A549 (cell line): Measurements from ENCODE around the gene ADAMTS13. TPM values are rescaled to one million over a fixed set of nuclear protein-coding genes. Genes with fewer than 3 reads are reported as not detected.

Source experiments
- ATAC-seq, 2 experiments: fragments of 200-7000 bp in 1 of 2; fragments of >200 bp in 1 of 2; cut with Nextera tagmentation in 1 of 2; cut with Tn5 transposase in 1 of 2; 3 replicates each; pipeline versions ENCODE4 v1.8.0 to v1.9.1; 2018 to 2020; ENCODE audit warnings: mild to moderate bottlenecking in 1 of 2, moderate library complexity in 1 of 2
- CTCF ChIA-PET: fragments of 300-600 bp; sonication (Branson Sonifier 250); formaldehyde crosslinking; extraction: SDS; loops from one replicate; lab custom pipeline; 2021; ENCODE audit warnings: antibody characterized with exemption, inconsistent platforms; lab: Yijun Ruan, JAX
- POLR2A ChIA-PET: fragments of 350-600 bp; formaldehyde crosslinking; extraction: SDS; loops from one replicate; lab custom pipeline; 2021; ENCODE audit warnings: antibody characterized with exemption, inconsistent platforms; lab: Yijun Ruan, JAX
- DNase-seq, 2 experiments: peaks; one replicate each; pipeline versions ENCODE4 v3.0.0 to v3.0.0-alpha.2; 2011 to 2016; ENCODE audit warnings: low read depth in 1 of 2, low spot score in 1 of 2
- FAIRE-seq: peaks from 2 replicates; lab custom pipeline; 2011; peaks lifted over from hg19 to GRCh38; lab: Jason Lieb, UNC
- H3K27ac ChIP-seq, 2 experiments: fragments of >200 bp; sonication (Bioruptor Twin); formaldehyde crosslinking; 3 replicates each; pipeline ENCODE4 v1.5.1; 2016 to 2017
- H3K4me1 ChIP-seq: fragments of >200 bp; sonication (Bioruptor Twin); formaldehyde crosslinking; 3 replicates; pipeline ENCODE4 v1.6.1; 2016
- H3K4me2 ChIP-seq: fragments of >200 bp; sonication (Bioruptor Twin); formaldehyde crosslinking; 3 replicates; pipeline ENCODE4 v1.6.1; 2016
- H3K4me3 ChIP-seq: fragments of >200 bp; sonication (Bioruptor Twin); formaldehyde crosslinking; 3 replicates; pipeline ENCODE4 v1.5.1; 2016
- H3K9me3 ChIP-seq: fragments of >200 bp; sonication (Bioruptor Twin); formaldehyde crosslinking; 3 replicates; pipeline ENCODE4 v1.6.1; 2016
- ATOH8 ChIP-seq: fragments of 250-450 bp; sonication (Bioruptor Pico); IDR thresholded peaks from 2 replicates; pipeline ENCODE4 v1.5.0; 2020; ENCODE audit warnings: low read depth, mild to moderate bottlenecking, moderate library complexity
- CBX8 ChIP-seq: fragments of 200-600 bp; sonication (generic); IDR thresholded peaks from 2 replicates; pipeline ENCODE4 v1.6.1; 2016
- CEBPB ChIP-seq, 2 experiments: fragments of >200 bp in 1 of 2; sonication (Bioruptor Twin) in 1 of 2; formaldehyde crosslinking in 1 of 2; IDR thresholded peaks; 2 replicates each; pipeline ENCODE4 v1.6.1; 2012 to 2016
- CHD4 ChIP-seq: fragments of 200-600 bp; sonication (generic); IDR thresholded peaks from 2 replicates; pipeline ENCODE4 v1.6.1; 2016; ENCODE audit warnings: antibody characterized with exemption, mild to moderate bottlenecking, borderline replicate concordance
- CTCF ChIP-seq: fragments of >200 bp; sonication (Bioruptor Twin); formaldehyde crosslinking; IDR thresholded peaks from 3 replicates; pipeline ENCODE4 v1.5.1; 2016
- EHF ChIP-seq: fragments of 250-450 bp; sonication (Bioruptor Pico); IDR thresholded peaks from 2 replicates; pipeline ENCODE4 v1.5.0; 2020; ENCODE audit warnings: mild to moderate bottlenecking
- EHMT2 ChIP-seq: fragments of 200-600 bp; sonication (generic); IDR thresholded peaks from 2 replicates; pipeline ENCODE4 v1.6.1; 2016; ENCODE audit warnings: antibody characterized with exemption, low read depth, mild to moderate bottlenecking, moderate library complexity
- ESRRA ChIP-seq: fragments of 150-350 bp; IDR thresholded peaks from 2 replicates; pipeline ENCODE4 v1.6.1; 2014; ENCODE audit warnings: mild to moderate bottlenecking, low read length, borderline replicate concordance
- FOXS1 ChIP-seq: fragments of 250-450 bp; sonication (Bioruptor Pico); IDR thresholded peaks from 2 replicates; pipeline ENCODE4 v1.5.0; 2020; ENCODE audit warnings: mild to moderate bottlenecking, moderate library complexity
- JUN ChIP-seq, 2 experiments: fragments of >200 bp; sonication (Bioruptor Twin); formaldehyde crosslinking; IDR thresholded peaks; 2 replicates in 1 of 2; 3 replicates in 1 of 2; pipeline ENCODE4 v1.6.1; 2016 to 2017
- JUNB ChIP-seq: fragments of >200 bp; sonication (Bioruptor Twin); formaldehyde crosslinking; IDR thresholded peaks from 2 replicates; pipeline ENCODE4 v1.6.1; 2016
- KDM5A ChIP-seq: fragments of 200-600 bp; sonication (generic); IDR thresholded peaks from 2 replicates; pipeline ENCODE4 v1.6.1; 2016; ENCODE audit warnings: antibody characterized with exemption, mild to moderate bottlenecking
- NFE2L2 ChIP-seq: fragments of 150-350 bp; conservative IDR thresholded peaks from 2 replicates; pipeline ENCODE4 v1.6.1; 2014; ENCODE audit warnings: low read length
- NR3C1 ChIP-seq: fragments of >200 bp; sonication (Bioruptor Twin); formaldehyde crosslinking; IDR thresholded peaks from 3 replicates; pipeline ENCODE4 v1.6.1; 2017
- RAD21 ChIP-seq, 2 experiments: fragments of >200 bp in 1 of 2; sonication (Bioruptor Twin) in 1 of 2; formaldehyde crosslinking in 1 of 2; IDR thresholded peaks in 1 of 2; conservative IDR thresholded peaks in 1 of 2; 2 replicates in 1 of 2; 3 replicates in 1 of 2; pipeline ENCODE4 v1.6.1; 2012 to 2018; ENCODE audit warnings: inconsistent platforms in 1 of 2
- RARB ChIP-seq: fragments of 250-450 bp; sonication (Bioruptor Pico); IDR thresholded peaks from 2 replicates; pipeline ENCODE4 v1.8.0; 2021; ENCODE audit warnings: mild to moderate bottlenecking, moderate library complexity
- REST ChIP-seq: fragments of 200-600 bp; sonication (generic); IDR thresholded peaks from 2 replicates; pipeline ENCODE4 v1.6.1; 2016; ENCODE audit warnings: antibody characterized with exemption, mild to moderate bottlenecking, moderate library complexity
- SMC3 ChIP-seq: fragments of >200 bp; sonication (Bioruptor Twin); formaldehyde crosslinking; IDR thresholded peaks from 3 replicates; pipeline ENCODE4 v1.6.1; 2018; ENCODE audit warnings: inconsistent platforms
- ZFP36 ChIP-seq: fragments of 450-650 bp; IDR thresholded peaks from 2 replicates; pipeline ENCODE4 v1.6.1; 2014; ENCODE audit warnings: borderline replicate concordance; ENCODE audit not compliant: partially characterized antibody
- WGBS: methylation state at CpG from one replicate; pipeline ENCODE4 v1.1.6; 2017; ENCODE audit errors: missing lambda C conversion rate; 5-methylcytosine and 5-hydroxymethylcytosine counted together
- polyA plus RNA-seq, 4 experiments: library from polyadenylated mRNA; depleted of rRNA in 3 of 4; stranded (reverse); fragments of >200 nt; fragmentation: RNase III in 1 of 4; extraction: RNeasy Plus Mini Kit Qiagen cat#74134 plus additional on column Dnase treatment in 1 of 4; gene quantifications; 2 replicates in 3 of 4; 3 replicates in 1 of 4; pipeline ENCODE4 v1.2.3, GENCODE V29; 2011 to 2017
- TF ChIP-seq, protein P1 (sequence below): IDR thresholded peaks from 2 replicates; pipeline ENCODE4 v1.6.1; 2012
- TF ChIP-seq, protein P2 (sequence below): IDR thresholded peaks from 2 replicates; pipeline ENCODE4 v1.6.1; 2012; ENCODE audit warnings: low read depth, borderline replicate concordance

Gene ADAMTS13
- polyA plus RNA-seq, 2 of the 4 experiments (the other 2 are of a cell fraction) = 0.80 to 0.98 TPM

DNA sequence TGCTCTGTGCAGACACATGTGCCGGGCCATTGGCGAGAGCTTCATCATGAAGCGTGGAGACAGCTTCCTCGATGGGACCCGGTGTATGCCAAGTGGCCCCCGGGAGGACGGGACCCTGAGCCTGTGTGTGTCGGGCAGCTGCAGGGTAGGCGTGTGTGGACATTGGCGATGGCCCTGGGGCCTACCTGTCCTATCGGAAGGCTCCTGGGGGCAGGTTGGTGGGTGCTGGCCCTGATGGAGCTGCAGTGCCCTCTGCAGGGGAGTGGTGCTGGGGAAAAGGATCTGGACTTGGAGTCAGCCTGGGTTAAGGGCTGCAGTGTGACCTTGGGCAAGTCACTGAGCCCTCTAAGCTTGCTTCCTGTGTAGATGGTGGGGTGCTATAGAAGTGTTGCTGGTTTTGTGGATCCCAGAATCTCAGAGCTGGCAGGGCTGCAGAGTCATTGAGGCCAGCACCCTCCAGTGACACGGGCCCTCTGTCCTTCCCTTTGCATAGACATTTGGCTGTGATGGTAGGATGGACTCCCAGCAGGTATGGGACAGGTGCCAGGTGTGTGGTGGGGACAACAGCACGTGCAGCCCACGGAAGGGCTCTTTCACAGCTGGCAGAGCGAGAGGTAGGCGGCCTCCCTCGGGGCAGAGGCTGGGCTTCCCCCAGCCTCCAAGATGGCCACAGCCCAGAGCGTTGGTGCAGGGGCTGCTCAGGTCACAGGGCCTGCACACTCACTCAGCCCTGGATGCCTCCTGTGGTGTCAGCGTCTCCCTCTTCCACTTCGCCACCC lies 15.8 kb downstream of the ADAMTS13 start:
- no peak overlapping the region for H3K4me2 ChIP-seq
- DNase-seq = peak in 1 of 2 experiments; percentile 46
- no peak overlapping the region for H3K4me3 ChIP-seq
- POLR2A ChIA-PET = no interaction called here
- H3K4me1 ChIP-seq = no peaks in the 10 kb centered on the region
- ATAC-seq = peak; percentile 52 to 88; a peak in 5 of 6 replicates
- H3K9me3 ChIP-seq = no peaks in the 10 kb centered on the region
- CTCF ChIA-PET = interaction anchor here (0.6 to 2.3 kb wide), 14 partner anchors 10 to 257 kb away, joined by 3 to 9 read pairs (median 4); partner anchors contain the start of genes SURF1 and SURF2
- TF ChIP-seq CTCF (peak; percentile 33), REST (peak; percentile 34; the same call in 1 of the 2 replicates), RAD21 (conservative IDR thresholded peaks at IDR 0.05 in 1 of 2, IDR thresholded peaks at IDR 0.05 in 1 of 2) (peak; percentile 44 to 65; a peak in 4 of 5 replicates), EHF (CRISPR knock-in tag) (no peak)
- TF ChIP-seq, all 56 proteins: peak for 3
- 54% methylated on average over 10 of the region's 20 CpGs for WGBS
- no peak overlapping the region for H3K27ac ChIP-seq
- no peak for FAIRE-seq

- H3K9me3 ChIP-seq = no peaks in the 10 kb centered on the region
- H3K27ac ChIP-seq = no peak overlapping the region
- ChIA-PET POLR2A (no interaction called here), CTCF (interaction anchor here (1.1 to 1.3 kb wide), 4 partner anchors 8 to 417 kb away, joined by 3 to 4 read pairs (median 3); no protein-coding TSS in a partner anchor)
- no peaks in the 10 kb centered on the region for H3K4me1 ChIP-seq
- no peak overlapping the region for H3K4me3 ChIP-seq
- TF ChIP-seq ESRRA = no peak
- no peak for TF ChIP-seq FOXS1 (CRISPR knock-in tag)
- TF ChIP-seq, protein P1, sequence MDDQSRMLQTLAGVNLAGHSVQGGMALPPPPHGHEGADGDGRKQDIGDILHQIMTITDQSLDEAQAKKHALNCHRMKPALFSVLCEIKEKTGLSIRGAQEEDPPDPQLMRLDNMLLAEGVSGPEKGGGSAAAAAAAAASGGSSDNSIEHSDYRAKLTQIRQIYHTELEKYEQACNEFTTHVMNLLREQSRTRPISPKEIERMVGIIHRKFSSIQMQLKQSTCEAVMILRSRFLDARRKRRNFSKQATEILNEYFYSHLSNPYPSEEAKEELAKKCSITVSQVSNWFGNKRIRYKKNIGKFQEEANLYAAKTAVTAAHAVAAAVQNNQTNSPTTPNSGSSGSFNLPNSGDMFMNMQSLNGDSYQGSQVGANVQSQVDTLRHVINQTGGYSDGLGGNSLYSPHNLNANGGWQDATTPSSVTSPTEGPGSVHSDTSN = no peak
- TF ChIP-seq CBX8 = no peak
- no peak for TF ChIP-seq CEBPB (IDR thresholded peaks at IDR 0.05)
- no peak for TF ChIP-seq CHD4
- TF ChIP-seq CTCF = no peak
- TF ChIP-seq NR3C1 = no peak
- TF ChIP-seq EHMT2 = no peak
- TF ChIP-seq, protein P2, sequence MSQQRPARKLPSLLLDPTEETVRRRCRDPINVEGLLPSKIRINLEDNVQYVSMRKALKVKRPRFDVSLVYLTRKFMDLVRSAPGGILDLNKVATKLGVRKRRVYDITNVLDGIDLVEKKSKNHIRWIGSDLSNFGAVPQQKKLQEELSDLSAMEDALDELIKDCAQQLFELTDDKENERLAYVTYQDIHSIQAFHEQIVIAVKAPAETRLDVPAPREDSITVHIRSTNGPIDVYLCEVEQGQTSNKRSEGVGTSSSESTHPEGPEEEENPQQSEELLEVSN = no peak
- no peak for TF ChIP-seq RARB (CRISPR knock-in tag)
- no peak for TF ChIP-seq JUN (IDR thresholded peaks at IDR 0.05)
- no peak for TF ChIP-seq ATOH8 (CRISPR knock-in tag)
- no peak for TF ChIP-seq KDM5A
- TF ChIP-seq ZFP36 = no peak
- no peak for TF ChIP-seq SMC3
- TF ChIP-seq NFE2L2 = no peak
- TF ChIP-seq JUNB = no peak
- no peak for FAIRE-seq
- no peak overlapping the region for H3K4me2 ChIP-seq
- 69% methylated on average over 4 of the region's 4 CpGs for WGBS
- ATAC-seq = no peak
- no peak for DNase-seq
Measured at GRCh38 chr9:133439337-133439736, 17.2 kb downstream of the ADAMTS13 start.
